Spinal cord (tissue), 10 donors: ENCODE results near the gene MMP7. TPM values are rescaled to one million over a fixed set of nuclear protein-coding genes. Genes with fewer than 3 reads are reported as not detected.
"Not testable (repeated sequence)": the region's sequence is repeated elsewhere in the genome, so short reads cannot be mapped to it uniquely, and the experiment has no call there.

Source experiments
- DNase-seq, 6 donors: peaks; one replicate each; pipeline versions ENCODE4 v3.0.0 to v3.0.0-alpha.2; 2013 to 2015; ENCODE audit warnings: low spot score in 6 of 6, low read depth in 4 of 6
- H3K27ac ChIP-seq: one replicate; pipeline ENCODE4 v1.5.1; 2013; ENCODE audit warnings: low read depth, low read length, control low read depth
- H3K27me3 ChIP-seq: one replicate; pipeline ENCODE4 v1.6.1; 2013; ENCODE audit warnings: low read length; ENCODE audit not compliant: control insufficient read depth, insufficient read depth
- H3K36me3 ChIP-seq: one replicate; pipeline ENCODE4 v1.6.1; 2013; ENCODE audit warnings: low read length; ENCODE audit not compliant: control insufficient read depth, insufficient read depth
- H3K4me1 ChIP-seq: one replicate; pipeline ENCODE4 v1.6.1; 2013; ENCODE audit warnings: low read length; ENCODE audit not compliant: control insufficient read depth, insufficient read depth
- H3K4me3 ChIP-seq: one replicate; pipeline ENCODE4 v1.5.1; 2013; ENCODE audit warnings: low read depth, low read length, control low read depth
- H3K9me3 ChIP-seq: one replicate; pipeline ENCODE4 v1.6.1; 2013; ENCODE audit warnings: low read length; ENCODE audit not compliant: control insufficient read depth, insufficient read depth
- WGBS: methylation state at CpG from one replicate; pipeline ENCODE4 v1.1.5; 2013; ENCODE audit warnings: missing lambda C conversion rate; ENCODE audit not compliant: insufficient coverage; 5-methylcytosine and 5-hydroxymethylcytosine counted together
- polyA plus RNA-seq, 2 donors: library from polyadenylated mRNA; unstranded; fragments of 120-200 nt; gene quantifications; one replicate each; pipeline ENCODE4 v1.2.1, GENCODE V29; 2013; ENCODE audit not compliant: insufficient read length in 2 of 2
- total RNA-seq, 2 donors: library from RNA; depleted of rRNA in 1 of 2; stranded (reverse); fragments of 120-200 nt in 1 of 2; fragments of >200 nt in 1 of 2; gene quantifications; one replicate each; pipeline versions ENCODE4 v1.2.3 to v1.2.4, GENCODE V29; 2013 to 2014
- donor health status: healthy.

The MMP7 gene
- total and polyA plus RNA-seq, 4 donors: 0.18 to 0.20 TPM; not detected in 2

DNA sequence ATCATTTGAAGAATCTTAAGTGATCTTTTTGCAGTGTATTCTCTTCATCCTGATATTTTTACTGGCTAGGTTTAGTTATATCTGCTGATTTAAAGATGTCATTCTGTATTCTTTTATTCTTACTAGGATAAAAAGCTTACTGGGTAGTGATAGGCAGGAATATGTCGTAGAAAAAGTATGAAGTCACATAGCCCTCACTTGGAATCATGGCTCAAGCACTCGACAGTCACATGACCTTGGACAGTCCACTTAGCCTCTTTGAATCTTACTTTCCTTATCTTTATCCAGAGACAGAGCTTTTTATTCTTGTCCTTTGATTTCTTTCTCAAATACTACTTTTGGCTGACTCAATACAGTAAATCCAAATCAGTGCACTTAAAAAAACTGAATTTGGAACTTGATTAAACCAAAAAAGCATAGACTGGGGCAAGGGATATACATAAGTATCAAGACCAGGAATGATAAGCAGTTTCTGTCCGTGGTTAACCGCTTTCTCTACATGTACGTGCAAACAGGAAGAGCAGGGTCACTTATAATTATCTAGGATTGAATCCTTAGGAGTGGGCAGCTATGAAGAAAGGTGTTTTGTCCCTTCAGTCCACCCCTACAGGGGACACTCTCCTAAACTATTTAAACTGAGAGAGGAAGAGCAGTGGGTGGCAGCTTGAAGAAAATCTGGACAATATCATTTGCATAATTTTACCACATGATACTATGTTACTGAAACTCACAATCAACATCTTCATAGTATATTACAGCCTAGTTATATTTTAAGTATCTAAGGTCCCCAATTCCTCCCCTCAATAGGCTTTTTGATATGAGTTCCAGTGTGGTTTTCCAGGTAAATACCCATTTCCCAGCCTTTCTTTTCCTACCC lies 8.0 kb downstream of the MMP7 start:
- no peak for DNase-seq
- Histone ChIP-seq H3K27me3 (no peaks in the 10 kb centered on the region), H3K36me3 (no peaks in the 10 kb centered on the region), H3K27ac (no peak overlapping the region), H3K4me1 (no peaks in the 10 kb centered on the region), H3K4me3 (no peak overlapping the region), H3K9me3 (no peaks in the 10 kb centered on the region)
- 83% methylated on average over 1 of the region's 5 CpGs for WGBS

DNA sequence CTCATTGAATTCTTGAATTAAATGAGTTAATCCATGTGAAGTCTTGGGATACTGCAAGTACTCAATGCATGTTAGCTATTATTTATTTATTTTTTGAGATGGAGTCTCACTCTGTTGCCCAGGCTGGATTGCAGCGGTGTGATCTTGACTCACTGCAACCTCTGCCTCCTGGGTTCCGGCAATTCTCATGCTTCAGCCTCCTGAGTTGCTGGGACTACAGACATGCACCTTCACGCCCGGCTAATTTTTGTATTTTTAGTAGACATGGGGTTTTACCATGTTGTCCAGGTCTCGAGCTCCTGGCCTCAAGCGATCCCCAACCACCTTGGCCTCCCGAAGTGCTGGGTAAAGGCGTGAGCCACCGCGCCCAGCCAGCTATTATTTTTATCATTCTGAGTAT lies 9.4 kb downstream of the MMP7 start:
- Histone ChIP-seq H3K27me3 (no peaks in the 10 kb centered on the region), H3K4me1 (no peaks in the 10 kb centered on the region), H3K27ac (no peak overlapping the region), H3K36me3 (no peaks in the 10 kb centered on the region), H3K4me3 (no peak overlapping the region), H3K9me3 (no peaks in the 10 kb centered on the region)
- no CpG with 5 or more reads among the region's 10 CpGs for whole genome bisulfite sequencing
- no peak for DNase-seq

- Histone ChIP-seq H3K4me1 (no peaks in the 10 kb centered on the region), H3K27me3 (no peaks in the 10 kb centered on the region), H3K4me3 (no peak overlapping the region), H3K27ac (no peak overlapping the region), H3K9me3 (no peaks in the 10 kb centered on the region), H3K36me3 (no peaks in the 10 kb centered on the region)
- no peak for DNase-seq
Measured at GRCh38 chr11:102520514-102520913, 10.0 kb downstream of the MMP7 start.

DNA sequence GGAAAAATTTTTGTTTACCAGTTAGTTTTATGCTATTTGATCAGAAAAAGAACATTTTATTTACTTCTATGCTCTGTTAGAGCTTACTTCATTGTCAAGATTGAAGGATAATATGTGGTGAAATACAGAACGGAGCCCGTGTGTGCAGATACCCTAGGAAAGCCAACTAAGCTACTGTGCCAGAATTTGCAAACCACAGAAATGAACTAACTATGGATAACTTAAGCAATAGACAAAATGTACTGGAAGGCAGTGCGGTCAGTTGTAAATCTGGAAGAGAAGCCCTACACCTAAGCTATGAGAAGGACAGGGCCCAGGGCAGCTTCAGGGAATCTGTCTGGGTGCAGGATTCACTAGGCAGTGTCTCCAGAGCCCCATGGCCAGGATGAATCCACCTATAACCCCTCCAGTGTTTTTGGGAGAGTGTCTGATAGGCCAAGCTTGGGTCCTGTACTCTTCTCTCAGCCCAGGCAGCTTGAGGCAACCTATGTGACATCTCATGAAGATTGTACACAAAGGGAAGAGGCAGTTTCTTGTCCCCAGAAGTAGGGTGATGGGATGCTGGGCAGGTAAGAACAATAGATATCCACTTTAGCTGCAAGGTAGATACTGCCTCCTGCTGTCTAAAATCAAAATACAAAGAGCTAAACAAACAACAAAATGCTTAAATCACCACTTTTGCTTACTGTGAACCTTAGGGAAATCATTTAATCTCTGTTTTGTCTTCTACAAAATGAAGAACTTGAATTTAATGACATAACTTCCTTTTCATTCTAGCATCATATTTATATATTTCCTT lies 12.1 kb downstream of the MMP7 start:
- no peak for DNase-seq
- Histone ChIP-seq H3K4me3 (no peak overlapping the region), H3K36me3 (no peaks in the 10 kb centered on the region), H3K4me1 (no peaks in the 10 kb centered on the region), H3K27me3 (no peaks in the 10 kb centered on the region), H3K27ac (no peak overlapping the region), H3K9me3 (no peaks in the 10 kb centered on the region)
- WGBS: 100% methylated on average over 1 of the region's 3 CpGs

DNA sequence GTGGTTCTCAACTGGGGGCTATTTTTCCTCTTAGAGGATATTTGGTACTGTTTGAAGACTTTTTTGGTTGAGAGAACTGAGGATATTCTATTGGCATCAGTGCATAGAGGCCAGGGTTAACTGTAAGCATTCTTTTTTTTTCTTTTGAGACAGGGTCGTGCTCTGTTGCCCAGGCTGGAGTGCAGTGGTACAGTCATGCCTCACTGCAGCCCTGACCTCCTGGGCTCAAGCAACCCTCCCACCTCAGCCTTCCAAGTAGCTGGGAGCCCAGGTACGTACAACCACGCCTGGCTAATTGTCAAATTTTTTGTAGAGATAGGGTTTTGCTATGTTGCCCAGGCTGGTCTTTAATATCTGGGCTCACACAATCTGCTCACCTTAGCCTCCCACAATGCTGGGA lies 12.9 kb downstream of the MMP7 start:
- H3K4me1 ChIP-seq: no peaks in the 10 kb centered on the region
- H3K27ac ChIP-seq: no peak overlapping the region
- no peaks in the 10 kb centered on the region for H3K27me3 ChIP-seq
- WGBS: 71% methylated on average over 1 of the region's 3 CpGs
- H3K36me3 ChIP-seq: no peaks in the 10 kb centered on the region
- no peaks in the 10 kb centered on the region for H3K9me3 ChIP-seq
- no peak overlapping the region for H3K4me3 ChIP-seq
- no peak for DNase-seq

GRCh38 chr11:102516179-102516578 lies 14.4 kb downstream of the MMP7 start:
- 92% methylated on average over 2 of the region's 4 CpGs for WGBS
- no peak overlapping the region for H3K4me3 ChIP-seq
- DNase-seq: no peak
- H3K9me3 ChIP-seq: no peaks in the 10 kb centered on the region
- H3K27me3 ChIP-seq: no peaks in the 10 kb centered on the region
- H3K4me1 ChIP-seq: no peaks in the 10 kb centered on the region
- no peaks in the 10 kb centered on the region for H3K36me3 ChIP-seq
- H3K27ac ChIP-seq: no peak overlapping the region

GRCh38 chr11:102513869-102514268 lies 16.7 kb downstream of the MMP7 start:
- 57% methylated on average over 3 of the region's 3 CpGs for WGBS
- Histone ChIP-seq H3K36me3 (no peaks in the 10 kb centered on the region), H3K4me1 (no peaks in the 10 kb centered on the region), H3K9me3 (no peaks in the 10 kb centered on the region), H3K4me3 (no peak overlapping the region), H3K27ac (no peak overlapping the region), H3K27me3 (no peaks in the 10 kb centered on the region)
- peak in 1 of 6 donors; percentile 19 for DNase-seq

GRCh38 chr11:102510439-102511135 lies 20.0 kb downstream of the MMP7 start:
- peak in 2 of 6 donors; percentile 11 to 89 for DNase-seq
- 85% methylated on average over 5 of the region's 5 CpGs for WGBS
- Histone ChIP-seq H3K36me3 (no peaks in the 10 kb centered on the region), H3K9me3 (no peaks in the 10 kb centered on the region), H3K27me3 (no peaks in the 10 kb centered on the region), H3K4me3 (no peak overlapping the region), H3K4me1 (no peaks in the 10 kb centered on the region), H3K27ac (no peak overlapping the region)

GRCh38 chr11:102502831-102503230 lies 27.7 kb downstream of the MMP7 start:
- WGBS: 100% methylated on average over 1 of the region's 3 CpGs
- H3K9me3 ChIP-seq, H3K27me3 ChIP-seq, H3K36me3 ChIP-seq, H3K27ac ChIP-seq, H3K4me3 ChIP-seq, DNase-seq, H3K4me1 ChIP-seq: not testable (repeated sequence)
